ENCODE data around the gene IL16. TPM values are rescaled to one million over a fixed set of nuclear protein-coding genes. Genes with fewer than 3 reads are reported as not detected.

IL16 gene
- total RNA-seq (2011; cell fraction: chromatin; rRNA removed; ENCODE audit: low replicate concordance) = 38.7 and 65.0 TPM in 2 replicates
- 25.1 and 33.4 TPM in 2 replicates for total RNA-seq (2011; cell fraction: nucleolus; rRNA removed)
- total RNA-seq (2011; cell fraction: nucleoplasm; rRNA removed) = 22.6 and 27.1 TPM in 2 replicates
- total RNA-seq (2014; rRNA removed) = 5.6 and 5.9 TPM in 2 replicates
- total RNA-seq (2014; rRNA removed; fragmentation: Illumina TruSeq; extraction: Trizol) = 8.7 and 10.6 TPM in 2 replicates
- total RNA-seq (2015; rRNA removed; fragmentation: Illumina TruSeq; extraction: Trizol) = 7.6 and 8.1 TPM in 2 replicates
- total RNA-seq (2021) = 16.0 and 16.8 TPM in 2 replicates
- 3.1 and 13.3 TPM in 2 replicates for polyA plus RNA-seq (2011; rRNA removed)
- polyA plus RNA-seq (2011; cell fraction: cytosol; rRNA removed) = 2.6 and 10.3 TPM in 2 replicates
- polyA plus RNA-seq (2011; cell fraction: nucleus; rRNA removed) = 13.5 and 96.3 TPM in 2 replicates
- 10.6 and 19.0 TPM in 2 replicates for polyA plus RNA-seq (2012)
- polyA plus RNA-seq (2014; fragmentation: Illumina TruSeq; extraction: Trizol) = 15.2 and 17.7 TPM in 2 replicates
- polyA plus RNA-seq (2014; fragmentation: Nextera tagmentation; extraction: Ambion mirVana) = 1 to 10 TPM; 1.4 to 1.9 TPM
- 15.0 and 18.8 TPM in 2 replicates for polyA plus RNA-seq (2014; rRNA removed)
- 4.0 and 12.0 TPM in 2 replicates for polyA minus RNA-seq (2011; rRNA and poly(A)+ RNA removed)
- polyA minus RNA-seq (2011; cell fraction: cytosol; rRNA and poly(A)+ RNA removed) = 0.46 and 5.0 TPM in 2 replicates
- 5.4 and 23.2 TPM in 2 replicates for polyA minus RNA-seq (2011; cell fraction: nucleus; rRNA and poly(A)+ RNA removed)
- Bru-seq, nascent RNA = percentile 61 among the genes with signal in this experiment
- BruChase-seq, experiment 1, labeled RNA remaining after a 2-hour chase = percentile 50 among the genes with signal in this experiment
- BruChase-seq, experiment 2, labeled RNA remaining after a 6-hour chase = percentile 49 among the genes with signal in this experiment
- long read RNA-seq, experiment 1, partial matches to known transcripts = 8 of 21 reads
- long read RNA-seq, experiment 1, other reads (novel, unspliced or antisense) = 13 of 21 reads
- long read RNA-seq, experiment 2, partial matches to known transcripts = 0 of 5 reads
- long read RNA-seq, experiment 2, other reads (novel, unspliced or antisense) = 5 of 5 reads
- long read RNA-seq, experiment 3, partial matches to known transcripts = 1 of 1 reads
- long read RNA-seq, experiment 3, other reads (novel, unspliced or antisense) = 0 of 1 reads

DNA sequence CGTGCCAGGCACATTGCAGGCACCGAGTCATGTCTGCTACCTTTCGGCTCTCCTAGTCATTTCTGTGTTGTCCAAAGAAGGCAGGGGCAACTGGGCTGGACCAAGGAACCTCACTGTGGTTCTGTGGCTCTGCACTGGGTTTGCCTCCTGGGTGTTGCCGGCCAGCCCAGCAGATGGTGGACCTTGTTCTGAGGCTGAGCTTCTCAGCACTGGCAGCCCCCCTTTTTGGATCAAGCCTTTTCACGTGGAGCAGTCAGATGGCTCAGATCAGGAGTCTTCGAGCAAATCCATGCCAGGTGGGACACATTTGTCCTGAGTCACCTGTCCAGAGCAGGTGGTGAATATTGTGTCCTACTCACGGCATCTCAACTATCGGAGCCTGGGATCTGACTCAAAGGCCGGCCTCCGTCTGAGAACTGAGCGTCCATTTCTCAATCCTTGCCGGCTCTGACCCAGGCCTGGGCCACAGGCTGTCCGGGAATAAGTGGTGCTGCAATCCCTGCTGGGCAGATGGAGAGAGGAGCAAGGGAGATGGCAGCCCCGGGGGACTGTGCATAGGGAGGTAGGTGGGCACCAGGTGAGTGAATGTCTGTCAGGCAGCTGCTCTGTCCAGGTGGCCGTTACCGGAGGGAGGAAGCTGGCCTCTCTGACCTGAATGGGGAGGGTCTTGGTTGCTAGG, at the start of gene IL16:
Gene IL16, plus strand, starts transcription at position 304 of the 679 bp plus-strand sequence. CDS start 28,521 bp downstream, outside the sequence.
- ChIA-PET CTCF (ENCODE audit: low intra/inter-chr PET ratio) (no interaction called here), POLR2A (interaction anchor here (0.9 kb wide), 1 partner anchor 13 kb away, joined by 4 read pairs; no protein-coding TSS in a partner anchor)
- no peak within 1 kb of the TSS for H3K27ac ChIP-seq (ENCODE audit: extremely low read depth, low read depth, low read length)
- DNase-seq (ENCODE audit: extremely low read depth in 1 of 4, low spot score in 3 of 4) = no peak
- H3K9me1 ChIP-seq (ENCODE audit: control insufficient read depth, insufficient read depth, low read length) = no peaks in the 10 kb centered on the region
- ATAC-seq = no peak
- H3K4me2 ChIP-seq (ENCODE audit: insufficient read depth, low read length) = no peak within 1 kb of the TSS
- no peak within 1 kb of the TSS for H2AFZ ChIP-seq (ENCODE audit: low read depth, low read length)
- no peaks in the 10 kb centered on the region for H3K27me3 ChIP-seq (ENCODE audit: control insufficient read depth in 2 of 2, insufficient read depth in 2 of 2, low read length in 2 of 2)
- H3K36me3 ChIP-seq (ENCODE audit: control insufficient read depth, insufficient read depth, low read length) = no peaks in the 10 kb centered on the region; the same call in 2 of the 3 replicates
- no peaks in the 10 kb centered on the region for H3K9me3 ChIP-seq (replicated peaks; ENCODE audit: control insufficient read depth, insufficient read depth, low read depth, low read length)
- no peak within 1 kb of the TSS; a peak in 1 of 4 replicates for H3K9ac ChIP-seq (ENCODE audit: insufficient read depth in 1 of 2, low read depth in 2 of 2, low read length in 2 of 2)
- H3K79me2 ChIP-seq (ENCODE audit: control insufficient read depth, insufficient read depth, low read length) = no peaks in the 10 kb centered on the region
- intact Hi-C loops (cut with micrococcal nuclease) (no loop called here), in situ Hi-C loops (cut with MboI) (no loop called here)
- H3K4me1 ChIP-seq (replicated peaks in 1 of 2; ENCODE audit: control insufficient read depth in 2 of 2, insufficient read depth in 2 of 2, low read length in 2 of 2) = no peaks in the 10 kb centered on the region
- BruUV-seq (replicated peaks) = no TSS peak
- no peak for FAIRE-seq
- H3K4me3 ChIP-seq = no peak within 1 kb of the TSS
- H4K20me1 ChIP-seq (replicated peaks; ENCODE audit: control insufficient read depth, insufficient read depth, low read length) = no peaks in the 10 kb centered on the region
- WGBS (ENCODE audit: insufficient coverage, low coverage, missing lambda C conversion rate) = 60% methylated on average over 15 of the region's 16 CpGs
- TF ChIP-seq GATAD2A (IDR thresholded peaks at IDR 0.05) (no peak), FOXP1 (CRISPR knock-in tag; IDR thresholded peaks at IDR 0.05) (no peak), DNMT1 (IDR thresholded peaks at IDR 0.05) (no peak), ZNF282 (CRISPR knock-in tag; IDR thresholded peaks at IDR 0.05) (no peak), NFIC (IDR thresholded peaks at IDR 0.05) (no peak), BRF1 (IDR thresholded peaks at IDR 0.05; ENCODE audit: borderline replicate concordance, extremely low read depth, insufficient read length) (no peak), ESRRA (IDR thresholded peaks at IDR 0.05; ENCODE audit: borderline replicate concordance, low read depth) (no peak), ZNF609 (CRISPR knock-in tag; IDR thresholded peaks at IDR 0.05; ENCODE audit: borderline replicate concordance) (no peak)
- TF ChIP-seq, protein P1, sequence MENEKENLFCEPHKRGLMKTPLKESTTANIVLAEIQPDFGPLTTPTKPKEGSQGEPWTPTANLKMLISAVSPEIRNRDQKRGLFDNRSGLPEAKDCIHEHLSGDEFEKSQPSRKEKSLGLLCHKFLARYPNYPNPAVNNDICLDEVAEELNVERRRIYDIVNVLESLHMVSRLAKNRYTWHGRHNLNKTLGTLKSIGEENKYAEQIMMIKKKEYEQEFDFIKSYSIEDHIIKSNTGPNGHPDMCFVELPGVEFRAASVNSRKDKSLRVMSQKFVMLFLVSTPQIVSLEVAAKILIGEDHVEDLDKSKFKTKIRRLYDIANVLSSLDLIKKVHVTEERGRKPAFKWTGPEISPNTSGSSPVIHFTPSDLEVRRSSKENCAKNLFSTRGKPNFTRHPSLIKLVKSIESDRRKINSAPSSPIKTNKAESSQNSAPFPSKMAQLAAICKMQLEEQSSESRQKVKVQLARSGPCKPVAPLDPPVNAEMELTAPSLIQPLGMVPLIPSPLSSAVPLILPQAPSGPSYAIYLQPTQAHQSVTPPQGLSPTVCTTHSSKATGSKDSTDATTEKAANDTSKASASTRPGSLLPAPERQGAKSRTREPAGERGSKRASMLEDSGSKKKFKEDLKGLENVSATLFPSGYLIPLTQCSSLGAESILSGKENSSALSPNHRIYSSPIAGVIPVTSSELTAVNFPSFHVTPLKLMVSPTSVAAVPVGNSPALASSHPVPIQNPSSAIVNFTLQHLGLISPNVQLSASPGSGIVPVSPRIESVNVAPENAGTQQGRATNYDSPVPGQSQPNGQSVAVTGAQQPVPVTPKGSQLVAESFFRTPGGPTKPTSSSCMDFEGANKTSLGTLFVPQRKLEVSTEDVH (IDR thresholded peaks at IDR 0.05; ENCODE audit: low read depth, partially characterized antibody) = no peak
